Astrocyte of the spinal cord (primary cell): ENCODE measurements around the gene CFAP299.
"Not testable (repeated sequence)": the region's sequence is repeated elsewhere in the genome, so short reads cannot be mapped to it uniquely, and the experiment has no call there.

Experiments
- DNase-seq: peaks from one replicate; pipeline ENCODE4 v3.0.0; 2011; ENCODE audit warnings: low read depth, low spot score
- H3K4me3 ChIP-seq: 2 replicates; pipeline ENCODE4 v1.5.1; 2011; ENCODE audit warnings: low read depth, mild to moderate bottlenecking, low read length, moderate library complexity
- in situ Hi-C: cut with HindIII; loops from 2 replicates; pipeline ENCODE4 v1.10.0; 2017; ENCODE audit warnings: low sequenced_read_pairs
- TF ChIP-seq, protein P1 (sequence below): IDR thresholded peaks from 2 replicates; pipeline ENCODE4 v1.5.1; 2012; ENCODE audit warnings: low read depth, mild to moderate bottlenecking, low read length, inconsistent platforms

CFAP299 gene

DNA sequence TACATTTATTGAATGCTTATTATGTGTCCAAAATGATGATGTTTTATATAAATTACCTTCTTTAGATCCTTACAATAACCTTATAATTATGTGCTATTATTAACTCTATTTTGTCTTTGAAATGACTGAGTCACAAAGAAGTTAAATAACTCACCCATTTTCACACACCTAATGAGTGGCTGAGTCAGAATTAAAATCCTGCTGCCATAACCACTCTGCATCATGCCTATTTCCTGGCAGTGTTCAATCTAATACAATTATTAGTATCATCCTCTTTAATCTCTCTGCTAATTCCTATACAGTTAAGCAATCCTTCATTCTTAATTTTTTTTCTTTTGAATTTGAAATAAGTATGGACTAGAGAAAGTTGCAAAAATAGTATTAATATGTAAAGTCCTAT, 342.9 kb downstream of the CFAP299 start:
- DNase-seq, result no peak
- no peak overlapping the region for H3K4me3 ChIP-seq
- in situ Hi-C loops, result no loop called here
- TF ChIP-seq, protein P1, sequence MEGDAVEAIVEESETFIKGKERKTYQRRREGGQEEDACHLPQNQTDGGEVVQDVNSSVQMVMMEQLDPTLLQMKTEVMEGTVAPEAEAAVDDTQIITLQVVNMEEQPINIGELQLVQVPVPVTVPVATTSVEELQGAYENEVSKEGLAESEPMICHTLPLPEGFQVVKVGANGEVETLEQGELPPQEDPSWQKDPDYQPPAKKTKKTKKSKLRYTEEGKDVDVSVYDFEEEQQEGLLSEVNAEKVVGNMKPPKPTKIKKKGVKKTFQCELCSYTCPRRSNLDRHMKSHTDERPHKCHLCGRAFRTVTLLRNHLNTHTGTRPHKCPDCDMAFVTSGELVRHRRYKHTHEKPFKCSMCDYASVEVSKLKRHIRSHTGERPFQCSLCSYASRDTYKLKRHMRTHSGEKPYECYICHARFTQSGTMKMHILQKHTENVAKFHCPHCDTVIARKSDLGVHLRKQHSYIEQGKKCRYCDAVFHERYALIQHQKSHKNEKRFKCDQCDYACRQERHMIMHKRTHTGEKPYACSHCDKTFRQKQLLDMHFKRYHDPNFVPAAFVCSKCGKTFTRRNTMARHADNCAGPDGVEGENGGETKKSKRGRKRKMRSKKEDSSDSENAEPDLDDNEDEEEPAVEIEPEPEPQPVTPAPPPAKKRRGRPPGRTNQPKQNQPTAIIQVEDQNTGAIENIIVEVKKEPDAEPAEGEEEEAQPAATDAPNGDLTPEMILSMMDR, result no peak

DNA sequence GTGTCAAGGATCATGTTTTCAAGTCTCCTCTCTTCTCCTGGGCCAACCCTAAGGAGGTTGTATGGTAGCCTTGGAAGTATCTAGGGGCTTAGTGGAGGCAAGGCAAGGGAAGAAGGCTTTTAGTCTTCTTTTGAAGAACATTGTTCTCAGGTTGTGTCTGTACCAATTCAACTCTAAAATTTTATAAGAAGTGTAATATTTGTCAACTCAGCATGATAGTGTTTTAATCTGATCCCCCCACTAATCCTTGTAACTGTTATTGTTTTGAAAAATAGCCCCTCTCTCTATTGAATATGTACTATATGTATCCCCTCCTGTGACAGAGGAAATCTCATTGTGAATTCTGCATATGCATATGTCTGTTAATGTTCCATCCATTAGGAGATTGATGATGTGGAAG, 345.4 kb downstream of the CFAP299 start:
- TF ChIP-seq, protein P1, result no peak
- in situ Hi-C loops, result no loop called here
- H3K4me3 ChIP-seq, result no peak overlapping the region
- DNase-seq, result no peak

DNA sequence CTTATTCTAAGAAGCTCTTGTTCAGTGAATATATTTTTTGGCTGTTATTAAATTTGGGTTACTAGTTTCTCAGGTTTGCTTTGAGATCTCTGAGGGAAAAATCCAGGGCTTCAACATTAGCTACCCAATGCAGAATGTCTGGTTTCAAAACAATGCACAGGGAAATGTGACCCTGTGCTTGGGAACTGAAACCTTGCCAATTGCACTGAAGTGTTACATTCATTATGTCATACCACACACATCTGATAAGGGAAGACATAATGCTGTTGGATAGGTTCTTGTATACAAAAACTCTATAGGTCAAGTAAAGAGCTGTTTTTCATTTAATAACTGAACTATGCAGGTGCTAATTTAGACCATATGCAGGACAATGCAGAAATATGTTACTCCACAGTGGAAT, 349.7 kb downstream of the CFAP299 start:
- in situ Hi-C loops, result no loop called here
- no peak for DNase-seq
- TF ChIP-seq, protein P1, result no peak
- H3K4me3 ChIP-seq, result no peak overlapping the region

DNA sequence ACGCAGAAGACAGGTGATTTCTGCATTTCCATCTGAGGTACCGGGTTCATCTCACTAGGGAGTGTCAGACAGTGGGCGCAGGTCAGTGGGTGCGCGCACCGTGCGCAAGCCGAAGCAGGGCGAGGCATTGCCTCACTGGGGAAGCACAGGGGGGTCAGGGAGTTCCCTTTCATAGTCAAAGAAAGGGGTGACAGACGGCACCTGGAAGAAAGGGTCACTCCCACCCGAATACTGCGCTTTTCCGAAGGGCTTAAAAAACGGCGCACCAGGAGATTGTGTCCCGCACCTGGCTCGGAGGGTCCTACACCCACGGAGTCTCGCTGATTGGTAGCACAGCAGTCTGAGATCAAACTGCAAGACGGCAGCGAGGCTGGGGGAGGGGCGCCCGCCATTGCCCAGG, 352.2 kb downstream of the CFAP299 start:
- H3K4me3 ChIP-seq, DNase-seq, in situ Hi-C loops: not testable (repeated sequence)

DNA sequence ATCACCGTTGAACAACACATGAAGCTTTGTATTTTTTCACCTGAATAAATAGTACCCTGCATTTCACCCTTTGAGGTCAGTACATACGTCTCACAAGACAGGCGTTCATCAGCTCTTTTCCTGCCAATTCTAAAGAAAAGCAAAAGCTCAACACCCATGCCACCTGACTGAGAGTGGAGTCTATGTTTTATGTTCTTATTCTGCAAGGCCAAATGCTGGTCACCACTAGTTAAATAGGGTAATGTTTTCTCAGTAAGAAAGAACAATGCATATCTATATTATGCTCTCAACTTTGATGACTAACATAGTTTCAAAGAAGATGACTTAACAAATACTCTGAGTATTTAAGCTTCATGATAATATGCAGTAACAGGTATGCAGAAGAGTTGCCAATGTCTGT, 358.6 kb downstream of the CFAP299 start:
- DNase-seq, result peak; percentile 66

DNA sequence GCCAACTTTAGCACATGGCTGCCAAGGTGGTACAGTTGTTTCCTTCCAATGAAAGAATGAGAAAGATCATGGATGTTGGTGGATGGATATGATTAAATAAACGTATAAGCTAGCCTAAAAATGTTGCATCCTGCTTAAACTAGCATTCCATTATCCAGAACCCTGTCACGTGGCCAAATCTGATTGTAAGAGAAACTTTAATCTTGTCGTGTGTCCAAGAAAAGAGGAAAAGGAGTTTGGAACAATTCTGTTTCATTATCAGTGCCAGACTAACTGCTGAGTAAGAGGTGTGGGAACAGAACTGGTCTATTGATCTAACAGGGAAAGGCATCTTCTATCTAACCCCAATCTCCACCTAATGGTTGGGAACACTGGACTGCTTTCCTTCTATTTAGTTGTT, 369.8 kb downstream of the CFAP299 start:
- no peak overlapping the region for H3K4me3 ChIP-seq
- in situ Hi-C loops, result no loop called here
- TF ChIP-seq, protein P1, result no peak
- peak; percentile 7 for DNase-seq

More for the DNA sequence above, 358.6 kb downstream of the CFAP299 start:
- no peak overlapping the region for H3K4me3 ChIP-seq
- in situ Hi-C loops, result no loop called here
- TF ChIP-seq, protein P1, result no peak

DNA sequence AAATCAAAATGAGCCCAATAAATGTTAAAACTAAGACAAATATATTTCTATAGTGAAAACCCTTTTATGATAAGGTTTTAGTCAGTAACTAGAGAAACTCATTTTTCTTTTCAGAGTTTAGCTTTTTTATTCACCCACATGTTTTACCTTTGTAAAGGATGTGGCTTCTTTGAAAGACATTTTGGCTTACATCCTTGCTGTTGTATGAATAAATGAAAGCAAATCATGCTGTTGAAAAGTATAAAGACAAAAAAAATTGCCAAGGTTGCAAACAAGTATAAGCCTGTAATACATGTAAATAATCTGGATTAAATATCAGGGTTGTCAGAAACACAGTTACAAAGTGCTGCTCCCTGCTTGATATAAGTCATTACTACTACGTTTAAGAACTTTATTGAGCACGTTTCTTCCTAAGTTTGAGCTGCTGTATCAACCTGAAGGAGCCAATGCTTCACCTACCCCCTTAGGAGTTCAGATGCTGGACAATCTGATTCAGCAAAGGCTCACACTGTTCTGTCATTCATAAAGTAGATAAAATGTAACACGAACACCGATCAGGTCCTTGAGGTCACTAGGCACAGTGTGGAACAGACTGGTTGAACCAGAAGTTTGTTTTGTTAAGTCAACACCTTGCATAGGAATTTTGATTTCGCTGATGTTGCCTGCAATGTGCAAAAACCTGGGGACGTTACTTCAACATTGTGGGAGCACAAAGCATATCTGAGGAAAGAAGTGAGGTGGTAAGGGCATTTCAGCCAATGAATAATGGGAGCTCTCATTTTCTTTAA, 373.7 kb downstream of the CFAP299 start:
- no peak for DNase-seq
- in situ Hi-C loops, result no loop called here
- TF ChIP-seq, protein P1, result no peak

More for the DNA sequence above, 373.7 kb downstream of the CFAP299 start:
- H3K4me3 ChIP-seq, result no peak overlapping the region
